ENCODE measurements around the gene PARVG. TPM values are rescaled to one million over a fixed set of nuclear protein-coding genes. Genes with fewer than 3 reads are reported as not detected.

The PARVG gene
- polyA plus RNA-seq, 4 donors, result 2.0 to 3.0 (median 2.3) TPM

DNA sequence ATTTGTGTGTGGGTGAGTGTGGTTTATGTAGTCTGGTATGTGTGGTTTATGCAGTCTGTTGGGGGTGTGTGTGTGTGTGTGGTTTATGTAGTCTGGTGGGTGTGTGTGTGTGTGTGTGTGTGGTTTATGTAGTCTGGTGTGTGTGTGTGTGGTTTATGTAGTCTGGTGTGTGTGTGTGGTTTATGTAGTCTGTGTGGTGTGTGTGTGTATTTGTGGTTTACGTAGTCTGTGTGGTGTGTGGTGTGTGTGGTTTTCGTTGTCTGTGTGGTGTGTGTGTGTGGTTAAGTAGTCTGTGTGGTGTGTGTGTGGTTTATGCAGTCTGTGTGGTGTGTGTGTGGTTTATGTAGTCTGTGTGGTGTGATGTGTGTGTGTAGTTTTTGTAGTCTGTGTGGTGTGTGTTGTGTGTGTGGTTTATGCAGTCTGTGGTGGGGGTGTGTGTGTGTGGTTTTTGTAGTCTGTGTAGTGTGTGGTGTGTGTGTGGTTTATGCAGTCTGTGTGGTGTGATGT lies 26.2 kb upstream of the PARVG start:
- DNase-seq (ENCODE audit: low read depth in 4 of 4, low spot score in 2 of 4), result no peak

- no peak for DNase-seq (ENCODE audit: low read depth in 4 of 4, low spot score in 2 of 4)
These were observed 25.6 kb upstream of the PARVG start for GRCh38 chr22:44155115-44155514.

DNA sequence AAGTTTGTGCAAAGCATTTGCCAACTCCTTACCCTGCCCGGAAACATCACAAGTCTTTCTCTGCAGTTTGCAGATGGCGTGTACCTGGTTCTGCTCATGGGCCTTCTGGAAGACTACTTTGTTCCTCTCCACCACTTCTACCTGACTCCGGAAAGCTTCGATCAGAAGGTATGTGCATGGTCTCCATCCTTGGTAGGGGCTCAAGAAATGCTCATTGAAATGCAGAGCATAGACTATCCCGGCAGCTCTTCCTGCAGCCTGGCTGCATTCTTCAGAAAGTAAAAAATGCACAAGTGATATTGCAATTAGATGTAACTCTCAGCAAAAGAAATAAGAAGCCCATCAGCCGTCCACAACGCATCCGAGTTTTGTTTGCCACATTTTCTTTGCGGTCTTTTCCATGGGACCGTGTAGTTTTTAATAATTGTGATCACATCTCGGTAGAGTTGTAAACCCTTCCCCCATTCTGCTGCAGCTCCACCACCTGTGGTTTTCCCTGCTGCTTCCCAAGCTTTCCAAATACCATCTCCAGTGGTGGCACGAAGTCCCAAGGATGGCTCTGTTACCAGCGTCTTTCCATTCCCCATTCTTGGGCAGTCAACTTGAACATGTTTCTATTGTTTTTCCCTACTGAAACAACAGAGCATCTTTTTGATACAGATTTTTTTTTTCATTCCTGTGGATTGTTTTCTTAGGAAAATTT lies 22.7 kb upstream of the PARVG start:
- DNase-seq (ENCODE audit: low read depth in 4 of 4, low spot score in 2 of 4), result no peak

DNA sequence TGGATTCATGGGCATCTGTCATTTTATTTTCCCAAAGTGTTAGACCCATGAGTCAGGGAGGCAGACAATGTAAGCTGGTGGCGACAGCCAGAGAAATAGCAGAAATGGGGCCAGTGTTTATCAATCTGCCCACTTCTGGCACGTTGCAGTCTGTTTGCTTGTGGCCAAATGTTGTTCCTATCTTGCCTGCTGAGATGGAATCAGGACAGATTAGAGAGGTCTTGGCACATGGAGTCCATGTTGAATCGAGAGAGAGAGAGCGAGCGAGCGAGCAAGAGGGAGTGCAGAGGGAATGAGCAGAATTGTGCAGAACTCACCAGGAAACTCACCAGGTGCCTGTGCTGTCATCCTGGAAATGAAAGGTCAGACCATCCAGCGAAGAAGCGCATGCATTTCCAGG lies 21.9 kb upstream of the PARVG start:
- no peak for DNase-seq (ENCODE audit: low read depth in 4 of 4, low spot score in 2 of 4)

DNA sequence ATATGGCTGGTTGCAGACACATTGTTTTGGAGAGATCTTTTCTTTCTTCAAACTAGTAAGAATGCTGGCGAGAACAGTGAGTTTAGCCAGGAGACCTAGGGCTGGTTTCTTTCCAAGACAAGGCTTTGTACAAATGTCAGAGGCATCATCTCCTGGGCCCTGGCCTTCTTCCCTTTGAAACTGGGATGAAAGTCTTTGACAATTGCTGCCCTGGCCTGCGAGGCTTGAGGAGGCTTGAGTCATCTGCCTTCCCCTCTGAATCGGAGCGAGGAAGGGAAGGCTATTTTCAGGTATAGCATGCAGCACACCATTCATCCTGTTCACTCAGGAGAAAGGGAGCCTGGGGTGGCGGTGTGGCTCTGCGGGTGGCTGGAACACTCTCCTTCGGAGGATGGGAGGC lies 21.5 kb upstream of the PARVG start:
- DNase-seq (ENCODE audit: low read depth in 4 of 4, low spot score in 2 of 4), result no peak

DNA sequence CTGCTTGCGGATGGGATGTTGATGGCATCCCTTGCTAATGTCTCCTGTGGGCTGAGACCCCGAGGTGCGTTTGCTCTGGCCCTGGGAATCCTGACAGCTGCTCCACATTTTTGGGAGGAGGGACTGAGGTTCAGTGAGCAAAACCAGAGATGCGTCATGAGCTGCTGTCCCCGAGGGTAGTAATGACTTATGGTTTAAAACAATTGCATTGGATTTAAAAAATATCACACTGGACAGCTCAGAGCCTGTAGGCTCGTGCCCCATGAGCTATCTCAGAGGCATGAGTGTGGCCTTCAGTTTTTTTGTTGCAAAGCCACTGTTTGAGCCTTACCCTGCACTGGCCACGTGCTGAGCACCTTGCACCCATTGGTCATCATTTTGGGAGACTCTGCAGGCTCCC lies 20.9 kb upstream of the PARVG start:
- DNase-seq (ENCODE audit: low read depth in 4 of 4, low spot score in 2 of 4), result no peak

DNA sequence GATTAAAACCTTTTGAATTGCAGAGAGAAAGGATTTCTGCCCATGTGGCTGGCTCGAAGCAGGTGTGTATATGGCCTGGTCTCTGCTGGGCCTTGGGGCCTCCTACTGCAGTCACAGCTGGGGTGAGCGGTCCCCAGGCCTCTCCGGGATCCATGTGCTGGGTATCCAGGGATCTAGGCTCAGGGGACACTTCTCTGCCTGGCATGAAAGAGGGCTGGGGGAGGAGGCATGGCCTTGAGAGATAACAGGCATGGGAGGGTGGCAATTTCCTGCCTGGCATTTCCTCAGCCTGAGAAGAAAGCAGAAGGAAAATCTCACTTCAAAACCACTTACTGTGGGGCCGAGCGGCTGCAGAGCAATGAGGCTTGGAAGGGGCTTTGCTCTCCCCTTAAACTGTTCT lies 20.3 kb upstream of the PARVG start:
- no peak for DNase-seq (ENCODE audit: low read depth in 4 of 4, low spot score in 2 of 4)

GRCh38 chr22:44161673-44162072 lies 19.1 kb upstream of the PARVG start:
- DNase-seq (ENCODE audit: low read depth in 4 of 4, low spot score in 2 of 4), result no peak

- DNase-seq (ENCODE audit: low read depth in 4 of 4, low spot score in 2 of 4), result no peak
These were observed 17.8 kb upstream of the PARVG start for GRCh38 chr22:44162960-44163359.

DNA sequence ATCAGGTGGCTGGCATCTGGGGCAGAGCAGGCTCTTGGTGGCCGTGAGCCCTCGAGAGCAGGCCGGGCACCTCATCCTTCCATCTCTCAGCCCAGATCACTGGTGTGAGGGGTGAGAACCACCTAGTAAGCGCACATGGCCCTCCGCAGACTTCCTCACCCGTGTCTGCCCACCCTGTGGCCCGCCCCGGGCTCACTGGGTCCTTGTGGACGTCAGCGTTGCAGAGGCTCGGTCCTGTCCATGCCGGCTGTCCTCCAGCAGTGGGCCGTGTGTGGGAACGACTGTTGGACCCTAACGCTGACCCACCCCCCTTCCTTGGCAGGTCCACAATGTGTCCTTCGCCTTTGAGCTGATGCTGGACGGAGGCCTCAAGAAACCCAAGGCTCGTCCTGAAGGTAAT lies 17.2 kb upstream of the PARVG start:
- no peak for DNase-seq (ENCODE audit: low read depth in 4 of 4, low spot score in 2 of 4)

DNA sequence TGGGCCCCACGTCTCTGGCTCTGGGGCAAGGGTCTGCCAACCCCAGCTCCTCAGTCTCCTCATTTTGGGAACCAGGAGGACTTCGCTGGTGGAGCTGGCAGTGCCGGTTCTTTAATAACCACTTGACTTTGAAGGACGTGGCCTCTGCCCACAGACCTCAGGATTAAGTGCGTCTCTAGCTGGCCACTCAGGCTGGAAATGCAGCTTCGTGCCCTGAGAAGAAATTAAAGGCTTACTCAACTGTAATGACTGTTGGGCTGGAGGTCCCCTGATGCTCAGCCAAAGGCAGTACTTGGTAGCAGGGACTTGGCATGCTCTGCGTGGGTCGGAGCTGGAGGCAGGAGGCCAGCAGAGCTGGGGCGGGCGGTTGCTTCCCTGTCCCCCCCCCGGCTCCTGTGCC lies 16.7 kb upstream of the PARVG start:
- no peak for DNase-seq (ENCODE audit: low read depth in 4 of 4, low spot score in 2 of 4)

DNA sequence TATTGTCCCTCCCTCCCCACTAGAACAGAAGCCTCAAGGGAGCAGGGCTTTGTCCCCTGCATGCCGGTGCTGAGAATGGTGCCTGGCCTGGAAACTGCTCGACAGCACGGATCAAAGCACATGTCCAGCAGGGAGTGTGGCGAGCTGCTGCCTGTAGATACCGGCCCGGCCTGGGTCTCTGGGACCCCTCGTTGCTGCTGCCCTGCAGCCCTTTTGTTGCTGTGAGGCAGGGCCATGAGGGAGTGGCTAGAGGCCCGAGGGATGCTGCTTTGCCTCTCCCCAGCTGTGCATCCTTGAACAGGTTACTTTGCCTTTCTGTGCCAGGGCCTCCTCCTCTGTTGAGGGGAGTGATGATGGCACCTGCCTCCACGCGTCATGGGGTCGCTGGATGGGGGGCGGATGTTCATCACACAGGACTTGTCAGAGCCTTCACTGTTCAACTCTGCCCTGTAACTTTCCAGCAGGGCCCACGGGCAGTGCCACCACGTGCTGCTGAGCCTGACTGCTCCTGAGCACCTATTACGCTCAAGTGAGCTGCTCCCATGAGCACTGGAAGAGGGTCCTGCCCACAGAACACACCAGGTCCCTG lies 15.3 kb upstream of the PARVG start:
- DNase-seq (ENCODE audit: low read depth in 4 of 4, low spot score in 2 of 4), result no peak

- no peak for DNase-seq (ENCODE audit: low read depth in 4 of 4, low spot score in 2 of 4)
These were observed 14.0 kb upstream of the PARVG start for GRCh38 chr22:44166498-44167276.

GRCh38 chr22:44167501-44167900 lies 13.2 kb upstream of the PARVG start:
- no peak for DNase-seq (ENCODE audit: low read depth in 4 of 4, low spot score in 2 of 4)

DNA sequence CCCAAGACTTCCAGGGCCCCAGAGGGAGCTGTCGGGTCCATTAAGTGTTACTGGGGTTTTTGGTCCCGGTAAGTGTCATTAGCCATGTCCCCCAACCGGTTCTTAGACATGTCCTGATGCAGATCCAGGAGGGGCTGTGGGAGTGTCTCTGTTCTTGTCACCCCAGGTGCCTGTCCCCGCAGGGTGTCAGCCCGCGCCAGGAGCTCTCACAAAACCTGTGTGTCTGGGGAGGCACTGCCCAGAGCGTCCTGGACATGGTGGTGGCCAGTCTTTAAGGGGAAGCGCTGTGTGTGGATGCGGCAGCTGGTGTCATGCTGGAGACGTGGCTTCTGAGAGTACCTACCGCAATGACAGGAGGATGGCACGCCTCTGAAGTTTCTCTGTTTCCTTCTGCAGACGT lies 12.5 kb upstream of the PARVG start:
- no peak for DNase-seq (ENCODE audit: low read depth in 4 of 4, low spot score in 2 of 4)

- DNase-seq (ENCODE audit: low read depth in 4 of 4, low spot score in 2 of 4), result no peak
These were observed 10.3 kb upstream of the PARVG start for GRCh38 chr22:44170470-44170869.

- DNase-seq (ENCODE audit: low read depth in 4 of 4, low spot score in 2 of 4), result no peak
These were observed 9.2 kb upstream of the PARVG start for GRCh38 chr22:44171561-44171960.

- DNase-seq (ENCODE audit: low read depth in 4 of 4, low spot score in 2 of 4), result no peak
These were observed 8.2 kb upstream of the PARVG start for GRCh38 chr22:44172370-44173108.

GRCh38 chr22:44173154-44173553 lies 7.6 kb upstream of the PARVG start:
- DNase-seq (ENCODE audit: low read depth in 4 of 4, low spot score in 2 of 4), result no peak

GRCh38 chr22:44175676-44176075 lies 5.0 kb upstream of the PARVG start:
- no peak for DNase-seq (ENCODE audit: low read depth in 4 of 4, low spot score in 2 of 4)
